Fibroblast of lung (primary cell): ENCODE data around the gene RAB23. TPM values are rescaled to one million over a fixed set of nuclear protein-coding genes. Genes with fewer than 3 reads are reported as not detected.
A peak's percentile ranks its signal among the peaks of the same experiment; 100 is the strongest.

Experiments used
- DNase-seq, 2 donors: peaks; one replicate each; pipeline versions ENCODE4 v3.0.0 to v3.0.0-alpha.2; 2010; ENCODE audit warnings: low read depth in 2 of 2
- H2AFZ ChIP-seq: 2 replicates; pipeline ENCODE4 v1.5.1; 2012; ENCODE audit warnings: low read length, control low read depth, inconsistent platforms
- H3K27ac ChIP-seq: 2 replicates; pipeline ENCODE4 v1.5.1; 2011; ENCODE audit warnings: low read length, control low read depth; ENCODE audit not compliant: insufficient read depth
- H3K27me3 ChIP-seq: 2 replicates; pipeline ENCODE4 v1.5.1; 2011; ENCODE audit warnings: mild to moderate bottlenecking, low read length; ENCODE audit not compliant: control insufficient read depth, insufficient read depth
- H3K36me3 ChIP-seq: 2 replicates; pipeline ENCODE4 v1.5.1; 2011; ENCODE audit warnings: low read length; ENCODE audit not compliant: control insufficient read depth, insufficient read depth
- H3K4me1 ChIP-seq: 2 replicates; pipeline ENCODE4 v1.5.1; 2011; ENCODE audit warnings: low read length; ENCODE audit not compliant: control insufficient read depth, insufficient read depth; ENCODE audit errors: extremely low read depth
- H3K4me2 ChIP-seq: 2 replicates; pipeline ENCODE4 v1.5.1; 2011; ENCODE audit warnings: low read length, control low read depth; ENCODE audit not compliant: insufficient read depth; ENCODE audit errors: extremely low read depth
- H3K4me3 ChIP-seq, 4 experiments: fragments of 200-600 bp in 1 of 4; sonication (generic) in 1 of 4; replicated peaks in 1 of 4; 2 replicates each; pipeline ENCODE4 v1.5.1; 2011 to 2016; ENCODE audit warnings: low read length in 4 of 4, low read depth in 3 of 4, mild to moderate bottlenecking in 3 of 4, control low read depth in 2 of 4, inconsistent platforms in 1 of 4, mixed read lengths in 1 of 4; ENCODE audit not compliant: insufficient read depth in 1 of 4; ENCODE audit errors: control extremely low read depth in 1 of 4
- H3K79me2 ChIP-seq: 2 replicates; pipeline ENCODE4 v1.5.1; 2012; ENCODE audit warnings: mild to moderate bottlenecking, low read length, inconsistent platforms; ENCODE audit not compliant: control insufficient read depth, insufficient read depth
- H3K9ac ChIP-seq: 2 replicates; pipeline ENCODE4 v1.5.1; 2011; ENCODE audit warnings: mild to moderate bottlenecking, low read length, control low read depth; ENCODE audit not compliant: insufficient read depth
- H3K9me3 ChIP-seq: 2 replicates; pipeline ENCODE4 v1.5.1; 2012; ENCODE audit warnings: low read depth, low read length; ENCODE audit not compliant: control insufficient read depth, insufficient read depth
- H4K20me1 ChIP-seq: 2 replicates; pipeline ENCODE4 v1.5.1; 2011; ENCODE audit warnings: low read length; ENCODE audit not compliant: control insufficient read depth, insufficient read depth; ENCODE audit errors: extremely low read depth
- EZH2 ChIP-seq: IDR thresholded peaks from 2 replicates; pipeline ENCODE4 v1.5.1; 2012; ENCODE audit warnings: low read length, control low read depth, mild to moderate bottlenecking; ENCODE audit errors: missing control alignments
- polyA plus RNA-seq, 2 donors: library from polyadenylated mRNA; depleted of rRNA in 1 of 2; stranded (reverse) in 1 of 2; unstranded in 1 of 2; fragments of >200 nt; gene quantifications; 2 replicates each; pipeline ENCODE4 v1.2.1, GENCODE V29; 2011 to 2012; ENCODE audit warnings: missing spikeins in 1 of 2
- total RNA-seq: library from RNA; depleted of rRNA; stranded (reverse); fragments of >200 nt; gene quantifications from 2 replicates; pipeline ENCODE4 v1.2.1, GENCODE V29; 2014
- TF ChIP-seq, protein P1 (sequence below), 2 donors: IDR thresholded peaks in 1 of 2; conservative IDR thresholded peaks in 1 of 2; 1 replicate in 1 of 2; 2 replicates in 1 of 2; pipeline ENCODE4 v1.5.1; 2011 to 2012; ENCODE audit warnings: low read length in 2 of 2, control low read depth in 1 of 2, inconsistent platforms in 1 of 2, low read depth in 1 of 2, mild to moderate bottlenecking in 1 of 2

RAB23 gene
- total and polyA plus RNA-seq, 2 donors (not counting 1 experiment from before 2014, with no cell fraction given), result 61.2 to 68.0 TPM

GRCh38 chr6:57158658-57159057 is 63.4 kb downstream of the RAB23 start:
- H3K27ac ChIP-seq, result no peak overlapping the region
- H4K20me1 ChIP-seq, result no peaks in the 10 kb centered on the region
- H3K4me3 ChIP-seq, result no peak overlapping the region
- H3K4me1 ChIP-seq, result no peaks in the 10 kb centered on the region
- H3K9me3 ChIP-seq, result no peaks in the 10 kb centered on the region
- peaks cover 2% of the 10 kb centered on the region for H3K36me3 ChIP-seq
- H2AFZ ChIP-seq, result no peak overlapping the region
- H3K27me3 ChIP-seq, result no peaks in the 10 kb centered on the region
- no peak for TF ChIP-seq EZH2
- TF ChIP-seq, protein P1, sequence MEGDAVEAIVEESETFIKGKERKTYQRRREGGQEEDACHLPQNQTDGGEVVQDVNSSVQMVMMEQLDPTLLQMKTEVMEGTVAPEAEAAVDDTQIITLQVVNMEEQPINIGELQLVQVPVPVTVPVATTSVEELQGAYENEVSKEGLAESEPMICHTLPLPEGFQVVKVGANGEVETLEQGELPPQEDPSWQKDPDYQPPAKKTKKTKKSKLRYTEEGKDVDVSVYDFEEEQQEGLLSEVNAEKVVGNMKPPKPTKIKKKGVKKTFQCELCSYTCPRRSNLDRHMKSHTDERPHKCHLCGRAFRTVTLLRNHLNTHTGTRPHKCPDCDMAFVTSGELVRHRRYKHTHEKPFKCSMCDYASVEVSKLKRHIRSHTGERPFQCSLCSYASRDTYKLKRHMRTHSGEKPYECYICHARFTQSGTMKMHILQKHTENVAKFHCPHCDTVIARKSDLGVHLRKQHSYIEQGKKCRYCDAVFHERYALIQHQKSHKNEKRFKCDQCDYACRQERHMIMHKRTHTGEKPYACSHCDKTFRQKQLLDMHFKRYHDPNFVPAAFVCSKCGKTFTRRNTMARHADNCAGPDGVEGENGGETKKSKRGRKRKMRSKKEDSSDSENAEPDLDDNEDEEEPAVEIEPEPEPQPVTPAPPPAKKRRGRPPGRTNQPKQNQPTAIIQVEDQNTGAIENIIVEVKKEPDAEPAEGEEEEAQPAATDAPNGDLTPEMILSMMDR (conservative IDR thresholded peaks at IDR 0.05 in 1 of 2, IDR thresholded peaks at IDR 0.05 in 1 of 2; ENCODE audit: low read depth in 1 of 2, low read length in 2 of 2), result no peak
- H3K79me2 ChIP-seq, result no peaks in the 10 kb centered on the region
- DNase-seq, result peak in 1 of 2 donors; percentile 42
- no peak overlapping the region for H3K4me2 ChIP-seq
- no peak overlapping the region for H3K9ac ChIP-seq

DNA sequence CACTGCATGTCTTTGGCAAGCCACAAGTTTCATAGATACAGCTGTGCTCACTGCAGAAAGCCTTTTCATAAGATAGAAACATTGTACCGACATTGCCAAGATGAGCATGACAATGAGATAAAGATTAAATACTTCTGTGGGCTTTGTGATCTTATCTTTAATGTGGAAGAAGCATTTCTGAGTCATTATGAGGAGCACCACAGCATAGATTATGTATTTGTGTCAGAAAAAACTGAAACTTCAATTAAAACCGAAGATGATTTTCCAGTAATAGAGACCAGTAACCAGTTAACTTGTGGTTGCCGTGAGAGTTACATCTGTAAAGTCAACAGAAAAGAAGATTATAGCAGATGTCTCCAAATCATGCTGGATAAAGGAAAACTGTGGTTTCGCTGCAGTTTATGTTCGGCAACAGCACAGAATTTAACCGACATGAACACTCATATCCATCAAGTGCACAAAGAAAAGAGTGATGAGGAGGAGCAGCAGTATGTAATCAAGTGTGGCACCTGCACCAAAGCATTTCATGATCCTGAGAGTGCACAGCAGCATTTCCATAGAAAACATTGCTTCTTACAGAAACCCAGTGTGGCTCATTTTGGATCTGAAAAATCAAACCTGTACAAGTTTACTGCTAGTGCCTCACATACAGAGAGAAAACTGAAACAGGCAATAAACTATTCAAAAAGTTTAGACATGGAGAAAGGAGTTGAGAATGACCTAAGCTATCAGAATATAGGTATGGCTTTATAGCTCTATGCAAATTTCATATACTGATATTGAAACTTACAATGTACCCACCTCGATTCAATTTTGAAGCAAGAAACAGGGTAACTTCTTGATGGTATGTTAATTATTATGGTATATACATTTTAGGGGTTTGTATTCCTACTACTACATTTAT is 73.9 kb downstream of the RAB23 start:
- Histone ChIP-seq H3K79me2 (no peaks in the 10 kb centered on the region), H3K4me1 (no peaks in the 10 kb centered on the region), H3K36me3 (peaks cover 3% of the 10 kb centered on the region), H3K27ac (no peak overlapping the region), H2AFZ (no peak overlapping the region), H3K4me3 (no peak overlapping the region), H3K27me3 (no peaks in the 10 kb centered on the region), H3K4me2 (no peak overlapping the region), H4K20me1 (no peaks in the 10 kb centered on the region), H3K9me3 (no peaks in the 10 kb centered on the region), H3K9ac (no peak overlapping the region)
- TF ChIP-seq, protein P1 (conservative IDR thresholded peaks at IDR 0.05 in 1 of 2, IDR thresholded peaks at IDR 0.05 in 1 of 2; ENCODE audit: low read depth in 1 of 2, low read length in 2 of 2), result no peak
- TF ChIP-seq EZH2, result no peak
- peak in 1 of 2 donors; percentile 24 for DNase-seq

GRCh38 chr6:57147401-57147800 is 74.7 kb downstream of the RAB23 start:
- Histone ChIP-seq H4K20me1 (no peaks in the 10 kb centered on the region), H3K4me3 (no peak overlapping the region), H3K4me2 (no peak overlapping the region), H3K36me3 (peaks cover 3% of the 10 kb centered on the region), H3K27ac (no peak overlapping the region), H3K27me3 (no peaks in the 10 kb centered on the region), H2AFZ (no peak overlapping the region), H3K9ac (no peak overlapping the region), H3K9me3 (no peaks in the 10 kb centered on the region), H3K4me1 (no peaks in the 10 kb centered on the region), H3K79me2 (no peaks in the 10 kb centered on the region)
- TF ChIP-seq, protein P1 (conservative IDR thresholded peaks at IDR 0.05 in 1 of 2, IDR thresholded peaks at IDR 0.05 in 1 of 2; ENCODE audit: low read depth in 1 of 2, low read length in 2 of 2), result no peak
- TF ChIP-seq EZH2, result no peak
- DNase-seq, result peak in 1 of 2 donors; percentile 79
